ENCODE measurements around the gene SCAMP1.

The SCAMP1 gene

DNA sequence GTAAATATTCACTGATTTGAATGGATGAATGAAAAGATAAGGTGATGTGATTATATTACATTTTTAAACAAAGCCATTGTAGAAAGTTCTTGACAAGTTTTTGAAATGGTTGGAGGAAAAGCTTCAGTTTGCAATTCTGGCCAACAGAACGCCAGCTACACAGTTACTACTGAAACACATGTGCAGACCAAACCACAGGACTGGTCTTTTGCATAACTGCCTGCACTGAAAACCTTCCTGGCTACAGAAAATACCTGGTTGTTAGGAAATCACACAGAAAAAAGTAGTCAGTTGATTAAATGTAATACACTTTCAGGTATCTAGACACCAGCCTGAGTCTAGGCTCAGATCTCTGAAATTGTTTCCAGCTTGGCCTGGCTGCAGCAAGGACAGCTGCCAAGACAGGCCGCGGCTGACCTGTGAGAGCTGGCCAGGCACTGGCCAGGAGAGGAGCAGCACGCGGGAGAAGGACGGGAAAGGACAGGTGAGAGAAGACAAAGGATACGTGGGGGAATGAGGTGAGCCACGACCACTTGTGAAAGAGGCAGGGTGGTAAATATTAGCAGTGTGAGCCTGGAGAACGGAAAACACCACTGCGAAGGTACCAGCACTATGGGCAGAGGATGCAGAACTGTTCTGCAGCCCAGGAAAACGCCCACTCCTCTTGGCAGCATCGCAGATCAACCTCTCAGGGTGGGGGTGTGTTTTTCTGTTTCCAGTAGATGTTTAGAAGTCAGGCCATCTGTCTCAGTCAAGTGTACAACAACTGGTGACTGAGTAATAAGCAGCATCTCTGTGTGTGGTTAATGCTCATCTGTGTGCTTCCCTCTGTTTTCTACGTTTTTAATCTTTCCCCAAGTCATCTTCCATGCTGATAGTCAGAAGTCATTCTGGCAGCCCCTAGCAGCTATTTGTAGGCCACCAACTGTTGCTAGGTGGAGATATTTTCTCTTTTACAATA, 137.4 kb downstream of the SCAMP1 start:
- H3K4me3 Mint-ChIP-seq = no peak overlapping the region
- H3K27me3 Mint-ChIP-seq = peaks cover 61 to 64% of the 10 kb centered on the region in 2 donors
- no peaks in the 10 kb centered on the region for H3K4me1 Mint-ChIP-seq (ENCODE audit: low read depth in 2 of 2)
- no peak overlapping the region for H3K27ac Mint-ChIP-seq
- ATAC-seq (replicated peaks) (no peak), DNase-seq (no peak)
- H3K9me3 Mint-ChIP-seq = no peaks in the 10 kb centered on the region
- no peaks in the 10 kb centered on the region for H3K36me3 Mint-ChIP-seq (ENCODE audit: insufficient read depth)

DNA sequence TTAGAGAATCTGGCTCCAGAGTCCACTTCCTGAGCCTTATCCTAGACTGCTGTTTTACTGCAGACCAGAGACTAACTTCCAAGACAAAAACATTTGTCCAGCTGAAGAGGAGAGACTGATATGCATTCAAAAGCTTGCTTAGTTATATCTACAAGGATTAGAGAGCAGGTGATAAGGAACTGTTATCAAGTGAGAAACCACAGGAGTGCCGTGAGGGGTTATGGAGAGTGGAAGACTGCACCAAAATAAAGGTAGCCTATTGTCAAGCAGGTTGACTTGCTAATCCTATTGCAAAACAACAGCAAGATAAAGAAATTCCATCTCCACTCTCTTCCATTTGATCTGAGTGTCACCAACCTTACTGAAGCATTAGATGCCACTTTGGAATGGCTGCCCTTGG, 139.1 kb downstream of the SCAMP1 start:
- Mint-ChIP-seq H3K36me3 (ENCODE audit: insufficient read depth) (no peaks in the 10 kb centered on the region), H3K4me3 (no peak overlapping the region), H3K4me1 (ENCODE audit: low read depth in 2 of 2) (no peaks in the 10 kb centered on the region)

DNA sequence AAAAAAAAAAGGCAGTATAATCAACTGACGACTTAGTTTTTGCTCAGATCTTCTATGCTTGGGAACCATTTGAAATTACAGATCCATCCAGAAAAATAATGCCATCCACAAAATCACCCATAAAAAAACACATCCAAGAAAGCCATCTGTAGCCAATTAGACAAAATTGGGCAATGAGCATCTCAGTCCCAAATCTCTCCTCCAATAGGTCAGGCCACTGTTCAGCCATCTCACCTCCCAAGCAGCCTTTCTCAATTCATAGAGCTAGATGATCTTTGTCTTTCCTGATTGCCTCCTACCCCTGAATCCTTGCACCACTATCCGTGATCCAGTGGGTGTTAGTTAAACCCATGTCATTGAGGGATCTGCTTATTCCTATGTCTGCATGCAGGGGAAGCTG, 139.6 kb downstream of the SCAMP1 start:
- no peak for ATAC-seq (replicated peaks)
- Mint-ChIP-seq H3K4me3 (no peak overlapping the region), H3K4me1 (ENCODE audit: low read depth in 2 of 2) (no peaks in the 10 kb centered on the region), H3K9me3 (no peaks in the 10 kb centered on the region), H3K27ac (no peak overlapping the region), H3K36me3 (ENCODE audit: insufficient read depth) (no peaks in the 10 kb centered on the region), H3K27me3 (peaks cover 80 to 83% of the 10 kb centered on the region in 2 donors)
- no peak for DNase-seq

More for the DNA sequence above, 139.1 kb downstream of the SCAMP1 start:
- Mint-ChIP-seq H3K27ac (no peak overlapping the region), H3K27me3 (peaks cover 75 to 78% of the 10 kb centered on the region in 2 donors), H3K9me3 (no peaks in the 10 kb centered on the region)
- ATAC-seq (replicated peaks) (no peak), DNase-seq (no peak)

DNA sequence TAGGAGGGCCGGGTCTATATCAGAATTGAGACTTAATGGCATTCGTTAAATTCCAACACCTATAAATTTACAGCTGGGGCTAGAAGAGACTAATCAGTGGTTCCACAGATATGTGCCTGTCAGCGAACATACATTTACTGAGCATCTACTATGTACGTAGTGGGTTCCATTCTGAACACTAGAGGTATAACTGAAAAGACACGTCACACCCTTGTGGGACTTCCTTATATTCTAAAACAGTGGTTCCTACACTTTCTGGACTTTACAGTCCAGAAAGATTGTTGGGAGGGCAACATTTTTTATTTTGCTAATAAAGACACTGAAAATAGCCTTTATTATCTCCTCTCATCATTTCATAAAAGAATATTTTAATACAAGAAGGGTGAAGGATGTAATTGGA, 140.5 kb downstream of the SCAMP1 start:
- DNase-seq (no peak), ATAC-seq (replicated peaks) (no peak)
- Mint-ChIP-seq H3K4me3 (no peak overlapping the region), H3K9me3 (no peaks in the 10 kb centered on the region), H3K36me3 (ENCODE audit: insufficient read depth) (no peaks in the 10 kb centered on the region), H3K27me3 (peaks cover 84 to 92% of the 10 kb centered on the region in 2 donors), H3K27ac (no peak overlapping the region), H3K4me1 (ENCODE audit: low read depth in 2 of 2) (no peaks in the 10 kb centered on the region)

DNA sequence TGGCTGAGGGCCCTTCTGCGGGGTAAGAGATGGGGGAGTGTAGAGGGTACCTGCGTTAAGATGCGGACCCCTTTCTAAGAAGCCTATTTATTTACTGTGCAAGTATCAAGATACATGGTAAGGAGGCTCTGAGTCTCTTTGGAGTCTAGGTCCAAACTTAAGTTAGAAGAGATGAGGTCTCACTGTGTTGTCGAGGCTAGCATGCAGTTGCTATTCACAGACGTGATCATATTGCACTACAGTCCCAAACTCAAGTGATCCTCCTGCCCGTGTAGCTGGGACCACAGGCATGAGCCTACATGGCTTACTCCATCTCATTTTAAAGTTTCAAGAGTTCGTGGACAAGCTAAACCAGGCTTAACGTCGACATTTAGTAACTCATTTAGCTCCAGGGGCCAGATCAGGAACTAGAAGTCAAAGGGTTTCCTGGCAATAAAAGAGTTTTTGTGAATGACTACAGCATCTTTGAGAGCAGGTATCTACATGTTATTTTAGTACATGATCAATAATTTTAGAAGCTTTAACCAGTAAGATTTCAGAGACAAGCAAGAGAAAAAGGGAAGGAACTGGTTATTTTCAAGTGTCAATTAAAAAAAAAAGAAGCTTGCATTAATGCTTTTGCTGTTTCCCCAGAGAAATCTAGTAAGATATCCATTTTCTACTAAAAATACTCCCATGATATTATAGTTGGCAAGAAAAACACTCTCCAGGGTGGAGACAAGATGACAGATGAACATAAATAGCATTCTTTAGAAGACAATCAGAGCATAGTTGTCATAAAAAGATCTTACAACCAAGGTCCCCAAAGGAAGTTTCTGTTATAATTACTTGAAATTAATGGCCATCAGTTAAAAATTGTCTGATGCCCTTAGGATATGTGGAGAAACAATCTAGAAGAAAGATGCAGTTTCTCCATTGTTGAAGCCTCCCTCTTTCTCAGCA, 141.3 kb downstream of the SCAMP1 start:
- Mint-ChIP-seq H3K9me3 (no peaks in the 10 kb centered on the region), H3K4me3 (no peak overlapping the region), H3K27ac (no peak overlapping the region), H3K36me3 (ENCODE audit: insufficient read depth) (no peaks in the 10 kb centered on the region), H3K4me1 (ENCODE audit: low read depth in 2 of 2) (no peaks in the 10 kb centered on the region), H3K27me3 (peaks cover 90 to 98% of the 10 kb centered on the region in 2 donors)
- ATAC-seq (replicated peaks) (no peak), DNase-seq (no peak)

DNA sequence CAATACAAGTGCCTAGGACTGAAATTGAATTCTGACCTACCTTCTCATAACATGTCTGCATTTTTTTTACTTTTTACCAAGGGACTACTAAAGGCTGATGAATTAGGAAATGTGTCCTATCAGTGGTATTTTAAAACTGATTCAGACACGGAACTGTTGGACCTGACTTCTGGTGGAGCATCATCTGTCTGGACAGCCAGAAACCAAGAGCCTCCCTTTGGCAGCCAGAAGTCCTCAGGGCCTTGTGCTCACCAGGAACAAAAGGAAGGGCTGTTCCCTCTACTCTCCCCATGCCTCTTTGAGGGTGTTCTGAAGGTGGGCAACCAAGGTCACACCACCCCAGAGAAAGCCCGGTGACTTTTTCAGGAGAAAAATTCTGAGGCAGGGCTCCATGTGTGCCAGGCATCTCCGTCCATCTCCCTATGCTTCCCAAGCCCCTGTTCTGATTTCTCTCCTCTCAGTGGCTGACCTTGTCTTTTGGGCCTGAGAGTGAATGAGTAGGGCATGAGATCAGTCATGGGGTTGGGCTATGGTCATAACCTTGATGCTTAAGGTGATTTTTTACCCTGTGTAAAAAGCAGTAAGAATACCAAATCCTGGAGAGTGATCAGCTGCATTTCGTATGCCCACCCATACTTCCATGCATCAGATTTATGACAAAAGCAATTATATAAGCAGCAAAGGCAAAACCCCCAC, 143.7 kb downstream of the SCAMP1 start:
- Mint-ChIP-seq H3K9me3 (no peaks in the 10 kb centered on the region), H3K36me3 (ENCODE audit: insufficient read depth) (no peaks in the 10 kb centered on the region), H3K27ac (no peak overlapping the region), H3K27me3 (peaks cover 89 to 98% of the 10 kb centered on the region in 2 donors), H3K4me1 (ENCODE audit: low read depth in 2 of 2) (peaks cover 3% of the 10 kb centered on the region in 2 donors), H3K4me3 (no peak overlapping the region)
- DNase-seq (no peak), ATAC-seq (replicated peaks) (no peak)

DNA sequence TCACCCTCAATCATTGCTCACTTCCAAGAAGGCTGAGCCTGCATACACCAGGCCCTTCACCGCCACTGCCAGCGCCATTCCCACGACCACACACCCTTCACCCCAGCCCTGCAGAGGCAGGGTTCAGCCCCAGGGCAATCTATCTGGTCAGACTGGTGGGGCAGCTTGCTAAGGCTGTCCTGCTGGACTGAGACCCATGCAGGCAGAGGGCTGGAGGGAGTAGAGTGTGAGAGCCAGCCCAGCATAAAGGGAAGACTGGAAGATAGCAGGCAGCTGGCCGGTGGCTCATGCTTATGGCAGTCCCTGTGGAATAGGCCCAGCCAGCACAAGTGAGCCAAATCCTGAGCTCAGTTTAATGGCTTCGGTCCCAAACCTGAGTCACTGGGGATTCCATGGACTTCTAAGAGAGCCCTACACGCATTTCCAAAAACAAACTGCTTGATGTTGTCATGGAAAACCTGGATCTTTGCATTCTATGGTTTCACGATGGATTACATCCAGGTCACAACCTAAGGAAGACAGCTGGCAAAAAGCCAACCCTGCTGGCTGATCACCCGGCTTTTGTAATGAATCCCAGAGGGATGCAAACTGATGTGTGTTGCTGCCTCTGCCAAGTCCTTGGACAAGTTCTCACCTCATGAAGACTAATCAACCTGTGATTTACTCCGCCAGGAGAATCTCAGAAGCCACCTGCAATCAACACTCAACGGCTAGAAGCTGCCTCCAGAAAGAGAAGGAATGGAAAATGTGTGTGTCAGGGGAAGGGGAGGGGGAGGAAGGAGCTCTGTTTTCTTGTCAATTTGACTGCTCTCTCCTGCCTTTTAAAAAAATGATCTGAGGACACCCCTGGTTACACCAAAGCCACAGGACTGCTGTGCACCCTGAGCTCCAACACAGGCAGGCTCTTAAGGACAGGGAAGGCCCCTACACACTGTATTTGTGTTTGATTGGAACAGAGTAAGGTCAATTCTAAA, 144.6 kb downstream of the SCAMP1 start:
- no peak overlapping the region for H3K27ac Mint-ChIP-seq
- peaks cover 9 to 10% of the 10 kb centered on the region in 2 donors for H3K4me1 Mint-ChIP-seq (ENCODE audit: low read depth in 2 of 2)
- ATAC-seq (replicated peaks) (no peak), DNase-seq (no peak)
- H3K27me3 Mint-ChIP-seq = peaks cover 89 to 98% of the 10 kb centered on the region in 2 donors
- no peak overlapping the region for H3K4me3 Mint-ChIP-seq
- no peaks in the 10 kb centered on the region for H3K9me3 Mint-ChIP-seq
- H3K36me3 Mint-ChIP-seq (ENCODE audit: insufficient read depth) = no peaks in the 10 kb centered on the region

DNA sequence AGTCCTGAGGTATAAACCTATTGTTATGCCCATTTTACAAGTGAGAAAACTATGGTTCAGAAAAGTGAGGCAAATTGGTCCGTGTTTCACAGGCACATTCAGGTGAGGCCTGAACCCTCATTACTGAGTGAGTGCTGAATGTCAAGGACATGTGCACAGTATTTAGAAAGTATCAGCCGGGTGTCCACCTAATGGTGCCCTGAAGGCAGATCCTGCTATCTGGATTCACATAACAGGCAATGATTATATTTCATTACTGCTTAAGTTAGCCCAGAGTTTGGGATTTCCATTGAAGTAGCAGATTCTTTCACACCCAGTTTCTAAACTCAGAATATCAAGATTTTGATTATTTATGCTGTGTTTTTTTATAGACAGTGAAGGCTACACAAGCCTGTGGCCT, 145.4 kb downstream of the SCAMP1 start:
- H3K27me3 Mint-ChIP-seq = peaks cover 84 to 92% of the 10 kb centered on the region in 2 donors
- H3K27ac Mint-ChIP-seq = no peak overlapping the region
- no peaks in the 10 kb centered on the region for H3K36me3 Mint-ChIP-seq (ENCODE audit: insufficient read depth)
- DNase-seq = no peak
- no peak for ATAC-seq (replicated peaks)
- peaks cover 9 to 10% of the 10 kb centered on the region in 2 donors for H3K4me1 Mint-ChIP-seq (ENCODE audit: low read depth in 2 of 2)
- H3K4me3 Mint-ChIP-seq = no peak overlapping the region
- H3K9me3 Mint-ChIP-seq = no peaks in the 10 kb centered on the region

DNA sequence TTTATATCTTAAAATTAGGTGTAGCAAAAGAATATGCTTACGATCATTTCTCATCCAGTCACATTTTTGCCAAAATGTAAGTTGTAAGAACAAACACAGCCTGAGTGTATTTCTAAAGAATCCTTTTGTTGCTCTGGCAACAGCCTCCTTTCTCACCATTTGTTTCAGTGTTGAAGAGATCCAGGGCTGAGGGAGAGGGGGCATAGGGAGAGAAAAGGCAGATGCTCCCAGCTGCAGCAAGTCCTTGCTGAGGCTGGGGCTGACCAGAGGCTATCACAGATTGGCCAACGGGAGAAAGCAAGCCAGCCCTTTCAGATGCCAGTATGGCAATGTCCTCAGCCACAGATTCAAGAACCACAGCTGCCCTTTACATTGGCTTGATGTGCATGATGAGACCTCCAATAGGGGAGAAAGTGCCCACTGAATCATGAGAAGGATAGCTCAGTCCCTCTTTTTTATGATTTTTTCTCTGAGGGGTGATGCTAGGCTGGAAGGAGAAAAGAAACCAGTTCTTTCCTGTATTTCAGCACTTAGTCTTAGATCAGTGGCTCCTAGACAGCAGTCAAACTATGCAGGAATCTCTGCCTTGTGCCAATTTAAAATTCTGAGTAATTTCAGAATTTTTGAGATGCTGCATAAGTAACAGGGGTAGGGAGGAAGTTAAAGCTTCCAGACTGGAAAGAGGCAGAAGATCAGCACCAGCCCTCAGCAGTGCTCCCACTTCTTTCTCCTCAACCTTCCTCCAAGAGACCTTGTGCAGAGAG, 146.0 kb downstream of the SCAMP1 start:
- ATAC-seq (replicated peaks) (no peak), DNase-seq (no peak)
- peaks cover 84 to 92% of the 10 kb centered on the region in 2 donors for H3K27me3 Mint-ChIP-seq
- H3K9me3 Mint-ChIP-seq = no peaks in the 10 kb centered on the region
- H3K36me3 Mint-ChIP-seq (ENCODE audit: insufficient read depth) = no peaks in the 10 kb centered on the region
- no peak overlapping the region for H3K27ac Mint-ChIP-seq
- no peak overlapping the region for H3K4me3 Mint-ChIP-seq
- H3K4me1 Mint-ChIP-seq (ENCODE audit: low read depth in 2 of 2) = peaks cover 9 to 10% of the 10 kb centered on the region in 2 donors

DNA sequence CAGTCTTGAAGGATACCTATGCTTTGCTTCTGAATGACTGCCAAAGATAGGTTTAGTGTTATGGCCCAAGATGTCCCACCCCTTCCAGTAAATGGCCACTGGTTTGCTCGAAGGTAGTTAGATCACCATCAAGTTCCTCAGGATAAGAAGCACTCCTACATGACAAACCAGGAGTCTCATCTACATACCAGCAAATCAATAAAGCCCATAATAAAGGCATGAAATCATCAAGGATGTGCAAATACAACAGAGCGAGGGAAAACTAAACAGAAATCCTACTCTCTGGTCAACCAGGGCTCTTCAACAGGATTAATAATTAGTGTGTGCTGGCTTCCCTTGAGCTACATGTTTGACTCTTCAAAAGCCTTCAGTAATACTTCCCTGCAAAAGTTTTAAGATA, 147.1 kb downstream of the SCAMP1 start:
- ATAC-seq (replicated peaks) (no peak), DNase-seq (no peak)
- Mint-ChIP-seq H3K36me3 (ENCODE audit: insufficient read depth) (no peaks in the 10 kb centered on the region), H3K27ac (no peak overlapping the region), H3K9me3 (no peaks in the 10 kb centered on the region), H3K4me1 (ENCODE audit: low read depth in 2 of 2) (peaks cover 9 to 10% of the 10 kb centered on the region in 2 donors), H3K4me3 (no peak overlapping the region), H3K27me3 (peaks cover 75 to 88% of the 10 kb centered on the region in 2 donors)

DNA sequence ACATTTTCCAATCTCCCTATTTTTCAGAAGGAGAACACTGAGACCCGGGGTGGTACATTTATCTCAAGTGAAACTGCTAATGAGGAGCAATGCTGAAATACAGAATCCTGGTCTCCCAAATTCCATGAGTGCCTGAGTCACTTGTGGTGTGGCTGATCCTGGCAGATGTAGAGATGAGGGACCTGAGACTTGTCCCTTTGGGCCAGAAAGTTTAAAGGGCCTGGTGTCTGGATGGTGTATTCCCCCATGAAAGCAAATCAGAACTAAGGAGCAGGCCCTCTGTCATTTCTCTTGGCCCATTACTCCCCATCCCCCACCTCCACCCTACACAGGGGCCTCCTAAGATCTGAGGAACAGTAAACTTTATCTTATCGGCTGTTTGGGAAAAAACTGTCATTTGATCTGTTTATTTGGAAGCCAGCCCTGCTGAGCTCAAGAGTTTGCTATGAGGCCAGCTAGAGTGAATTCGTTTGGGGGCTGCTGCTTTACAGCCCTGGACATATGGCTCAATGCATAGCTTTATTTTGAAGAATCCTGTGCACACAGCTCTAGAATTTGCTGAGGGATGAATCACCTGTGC, 147.9 kb downstream of the SCAMP1 start:
- Mint-ChIP-seq H3K36me3 (ENCODE audit: insufficient read depth) (no peaks in the 10 kb centered on the region), H3K27me3 (peaks cover 69 to 85% of the 10 kb centered on the region in 2 donors), H3K4me1 (ENCODE audit: low read depth in 2 of 2) (peaks cover 9 to 10% of the 10 kb centered on the region in 2 donors), H3K9me3 (no peaks in the 10 kb centered on the region), H3K4me3 (no peak overlapping the region), H3K27ac (no peak overlapping the region)
- ATAC-seq (replicated peaks) (no peak), DNase-seq (no peak)
